Endothelial cell of umbilical vein (primary cell): Measurements from ENCODE around the gene PDE7B. TPM values are rescaled to one million over a fixed set of nuclear protein-coding genes. Genes with fewer than 3 reads are reported as not detected.

Experiments used
- BruUV-seq: library from RNA; stranded (reverse); fragments of 400-500 nt; replicated peaks from 2 replicates; lab custom pipeline; 2021; lab: Mats Ljungman, UMichigan
- CTCF ChIA-PET: fragments of 300-600, 350-600 bp; sonication (Branson Sonifier 250); formaldehyde crosslinking; loops from one replicate; lab custom pipeline; 2021; ENCODE audit warnings: antibody characterized with exemption, inconsistent platforms; lab: Charles Lee
- POLR2A ChIA-PET: fragments of 300-600, 350-600 bp; sonication (Branson Sonifier 250); formaldehyde crosslinking; loops from one replicate; lab custom pipeline; 2021; ENCODE audit warnings: antibody characterized with exemption, inconsistent platforms; lab: Charles Lee
- DNase-seq: peaks from one replicate; pipeline ENCODE4 v3.0.0-alpha.2; 2011; ENCODE audit warnings: low read depth, low spot score
- FAIRE-seq: peaks from 2 replicates; lab custom pipeline; 2011; peaks lifted over from hg19 to GRCh38; lab: Jason Lieb, UNC
- H2AFZ ChIP-seq: 2 replicates; pipeline ENCODE4 v1.6.0; 2012; ENCODE audit warnings: low read depth, low read length, control low read depth, inconsistent platforms
- H3K27ac ChIP-seq: 2 replicates; pipeline ENCODE4 v1.5.1; 2011; ENCODE audit warnings: low read depth, mild to moderate bottlenecking, control low read depth, low read length, moderate library complexity; ENCODE audit not compliant: insufficient read depth
- H3K27me3 ChIP-seq, 2 experiments: 2 replicates each; pipeline versions ENCODE4 v1.6.0 to v1.6.1; 2011; ENCODE audit warnings: low read length in 2 of 2, mixed read lengths in 1 of 2; ENCODE audit not compliant: control insufficient read depth in 2 of 2, insufficient read depth in 2 of 2
- H3K36me3 ChIP-seq, 2 experiments: 2 replicates in 1 of 2; 3 replicates in 1 of 2; pipeline ENCODE4 v1.5.1; 2011; ENCODE audit warnings: low read length in 2 of 2, mild to moderate bottlenecking in 1 of 2, moderate library complexity in 1 of 2; ENCODE audit not compliant: control insufficient read depth in 2 of 2, insufficient read depth in 2 of 2; ENCODE audit errors: extremely low read depth in 1 of 2
- H3K4me1 ChIP-seq: 3 replicates; pipeline ENCODE4 v1.5.1; 2011; ENCODE audit warnings: mild to moderate bottlenecking, low read length; ENCODE audit not compliant: control insufficient read depth, insufficient read depth; ENCODE audit errors: extremely low read depth
- H3K4me2 ChIP-seq: 2 replicates; pipeline ENCODE4 v1.6.1; 2011; ENCODE audit warnings: low read length, control low read depth, mixed read lengths; ENCODE audit not compliant: insufficient read depth
- H3K4me3 ChIP-seq, 3 experiments: fragments of 200-600 bp in 1 of 3; sonication (generic), shearing (Covaris generic) in 1 of 3; replicated peaks in 1 of 3; 2 replicates each; pipeline ENCODE4 v1.5.1; 2011 to 2016; ENCODE audit warnings: control low read depth in 3 of 3, low read length in 3 of 3, mild to moderate bottlenecking in 2 of 3, inconsistent platforms in 1 of 3, low read depth in 1 of 3, moderate library complexity in 1 of 3; ENCODE audit not compliant: insufficient read depth in 1 of 3
- H3K79me2 ChIP-seq: 2 replicates; pipeline ENCODE4 v1.6.0; 2012; ENCODE audit warnings: low read length, inconsistent platforms; ENCODE audit not compliant: control insufficient read depth, insufficient read depth
- H3K9ac ChIP-seq: replicated peaks from 2 replicates; pipeline ENCODE3; 2011; ENCODE audit warnings: low read length, control low read depth; ENCODE audit not compliant: insufficient read depth; ENCODE audit errors: extremely low read depth
- H3K9me1 ChIP-seq: replicated peaks from 3 replicates; pipeline ENCODE4 v1.6.0; 2011; ENCODE audit warnings: mild to moderate bottlenecking, low read length; ENCODE audit not compliant: control insufficient read depth, insufficient read depth; ENCODE audit errors: extremely low read depth
- H3K9me3 ChIP-seq: replicated peaks from 2 replicates; pipeline ENCODE4 v1.5.1; 2012; ENCODE audit warnings: low read length, inconsistent platforms; ENCODE audit not compliant: control insufficient read depth, insufficient read depth
- H4K20me1 ChIP-seq: replicated peaks from 2 replicates; pipeline ENCODE3; 2011; ENCODE audit warnings: mild to moderate bottlenecking, low read length; ENCODE audit not compliant: control insufficient read depth, insufficient read depth; ENCODE audit errors: extremely low read depth
- EZH2 ChIP-seq: IDR thresholded peaks from 2 replicates; pipeline ENCODE4 v1.6.1; 2012; ENCODE audit warnings: borderline replicate concordance, low read depth, mild to moderate bottlenecking, moderate library complexity, low read length, inconsistent platforms; ENCODE audit not compliant: severe bottlenecking
- FOS ChIP-seq: IDR thresholded peaks from 2 replicates; pipeline ENCODE4 v1.6.1; 2011; ENCODE audit warnings: mild to moderate bottlenecking, low read length, moderate library complexity, borderline replicate concordance; ENCODE audit not compliant: insufficient read depth
- GATA2 ChIP-seq: IDR thresholded peaks from 2 replicates; pipeline ENCODE4 v1.7.0; 2011; ENCODE audit warnings: low read depth, mild to moderate bottlenecking, moderate library complexity, mixed read lengths, low read length; ENCODE audit not compliant: insufficient read length, insufficient read depth
- JUN ChIP-seq: IDR thresholded peaks from 2 replicates; pipeline ENCODE4 v1.6.1; 2011; ENCODE audit warnings: borderline replicate concordance, low read depth; ENCODE audit not compliant: insufficient read length, insufficient read depth
- MYC ChIP-seq: IDR thresholded peaks from one replicate; pipeline ENCODE4 v1.6.1; 2011; ENCODE audit warnings: mild to moderate bottlenecking, low read depth, low read length
- POLR2A ChIP-seq: IDR thresholded peaks from 2 replicates; pipeline ENCODE4 v1.6.1; 2012; ENCODE audit warnings: low read depth, mild to moderate bottlenecking, control low read depth, low read length
- POLR2AphosphoS5 ChIP-seq: IDR thresholded peaks from 2 replicates; pipeline ENCODE4 v1.6.1; 2012; ENCODE audit warnings: low read depth, mild to moderate bottlenecking, control low read depth, low read length, moderate library complexity; ENCODE audit not compliant: insufficient read depth
- dilution Hi-C: fragments of 300-500 bp; cut with MboI; formaldehyde crosslinking; loops from one replicate; pipeline ENCODE4 v1.15.0; 2019; ENCODE audit warnings: low sequenced_read_pairs; ENCODE audit not compliant: extremely low pct_ligation_motif_present
- intact Hi-C: fragments of 100-400 bp; cut with micrococcal nuclease; formaldehyde crosslinking; loops from one replicate; pipeline ENCODE4 v1.10.0; 2022
- polyA plus RNA-seq, 4 experiments: library from polyadenylated mRNA; depleted of rRNA in 3 of 4; stranded (reverse) in 3 of 4; unstranded in 1 of 4; fragments of >200 nt; gene quantifications; 2 replicates each; pipeline versions ENCODE4 v1.2.1 to v1.2.3, GENCODE V29; 2011 to 2012; ENCODE audit warnings: missing spikeins in 1 of 4
- total RNA-seq: library from RNA; stranded (reverse); gene quantifications from 2 replicates; pipeline ENCODE4 v1.2.3, GENCODE V29; 2021
- TF ChIP-seq, protein P1 (sequence below), 2 donors: IDR thresholded peaks; 1 replicate in 1 of 2; 2 replicates in 1 of 2; pipeline ENCODE4 v1.5.1; 2011; ENCODE audit warnings: low read length in 2 of 2, mild to moderate bottlenecking in 2 of 2, moderate library complexity in 2 of 2, control low read depth in 1 of 2, inconsistent platforms in 1 of 2, low read depth in 1 of 2; ENCODE audit not compliant: insufficient read depth in 1 of 2; ENCODE audit errors: extremely low read depth in 1 of 2
- TF ChIP-seq, protein P2 (sequence below): IDR thresholded peaks from 2 replicates; pipeline ENCODE4 v1.6.1; 2011; ENCODE audit not compliant: insufficient read depth, insufficient read length

The PDE7B gene
- total and polyA plus RNA-seq, 2 donors (not counting 3 experiments of a cell fraction or from before 2014, with no cell fraction given), result 20.6 to 25.1 TPM

DNA sequence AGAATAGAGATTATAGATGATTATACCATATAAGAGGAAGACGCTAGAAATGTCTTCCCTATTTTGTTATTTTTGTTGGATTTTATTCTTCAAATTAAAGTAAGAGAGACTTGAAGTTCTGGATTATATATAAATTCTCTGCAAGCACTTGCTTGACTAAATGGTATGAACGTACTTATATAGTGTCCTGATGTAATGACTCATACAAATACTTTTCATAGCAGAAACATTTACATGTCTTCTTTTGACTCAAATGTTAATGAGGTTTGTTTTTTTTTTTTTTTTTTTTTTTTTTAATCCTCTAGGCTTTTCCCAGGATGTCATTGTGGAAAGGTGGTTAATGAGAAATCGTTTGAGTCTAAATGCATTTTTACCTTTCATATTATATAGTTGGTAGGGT lies 55.0 kb downstream of the PDE7B start:
- Histone ChIP-seq H3K27ac (no peak overlapping the region), H3K27me3 (no peaks in the 10 kb centered on the region), H3K9ac (no peak overlapping the region), H4K20me1 (no peaks in the 10 kb centered on the region), H3K79me2 (no peaks in the 10 kb centered on the region), H3K9me1 (no peaks in the 10 kb centered on the region), H3K36me3 (no peaks in the 10 kb centered on the region), H3K4me1 (no peaks in the 10 kb centered on the region), H3K4me2 (no peak overlapping the region), H2AFZ (no peak overlapping the region), H3K4me3 (no peak overlapping the region), H3K9me3 (no peaks in the 10 kb centered on the region)
- FAIRE-seq (no peak), DNase-seq (no peak)
- intact Hi-C loops, result loop anchor here (10.0 kb wide), 1 partner anchor 452 kb away; no protein-coding TSS in a partner anchor
- POLR2A ChIA-PET, result interaction anchor here (0.7 kb wide), 1 partner anchor 384 kb away, joined by 3 read pairs; no protein-coding TSS in a partner anchor
- TF ChIP-seq POLR2AphosphoS5 (no peak), JUN (no peak), POLR2A (no peak), EZH2 (no peak), MYC (no peak), FOS (no peak), GATA2 (no peak)
- TF ChIP-seq, protein P1, sequence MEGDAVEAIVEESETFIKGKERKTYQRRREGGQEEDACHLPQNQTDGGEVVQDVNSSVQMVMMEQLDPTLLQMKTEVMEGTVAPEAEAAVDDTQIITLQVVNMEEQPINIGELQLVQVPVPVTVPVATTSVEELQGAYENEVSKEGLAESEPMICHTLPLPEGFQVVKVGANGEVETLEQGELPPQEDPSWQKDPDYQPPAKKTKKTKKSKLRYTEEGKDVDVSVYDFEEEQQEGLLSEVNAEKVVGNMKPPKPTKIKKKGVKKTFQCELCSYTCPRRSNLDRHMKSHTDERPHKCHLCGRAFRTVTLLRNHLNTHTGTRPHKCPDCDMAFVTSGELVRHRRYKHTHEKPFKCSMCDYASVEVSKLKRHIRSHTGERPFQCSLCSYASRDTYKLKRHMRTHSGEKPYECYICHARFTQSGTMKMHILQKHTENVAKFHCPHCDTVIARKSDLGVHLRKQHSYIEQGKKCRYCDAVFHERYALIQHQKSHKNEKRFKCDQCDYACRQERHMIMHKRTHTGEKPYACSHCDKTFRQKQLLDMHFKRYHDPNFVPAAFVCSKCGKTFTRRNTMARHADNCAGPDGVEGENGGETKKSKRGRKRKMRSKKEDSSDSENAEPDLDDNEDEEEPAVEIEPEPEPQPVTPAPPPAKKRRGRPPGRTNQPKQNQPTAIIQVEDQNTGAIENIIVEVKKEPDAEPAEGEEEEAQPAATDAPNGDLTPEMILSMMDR (IDR thresholded peaks at IDR 0.05; ENCODE audit: extremely low read depth in 1 of 2, insufficient read depth in 1 of 2, low read depth in 1 of 2, low read length in 2 of 2), result no peak
- TF ChIP-seq, protein P2, sequence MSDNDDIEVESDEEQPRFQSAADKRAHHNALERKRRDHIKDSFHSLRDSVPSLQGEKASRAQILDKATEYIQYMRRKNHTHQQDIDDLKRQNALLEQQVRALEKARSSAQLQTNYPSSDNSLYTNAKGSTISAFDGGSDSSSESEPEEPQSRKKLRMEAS, result no peak
- dilution Hi-C loops, result no loop called here
- no TSS peak for BruUV-seq
- CTCF ChIA-PET, result interaction anchor here (1.0 to 1.7 kb wide), 4 partner anchors 32 to 371 kb away, joined by 3 to 5 read pairs (median 4); no protein-coding TSS in a partner anchor
